ENCODE data around the gene FAM111B. TPM values are rescaled to one million over a fixed set of nuclear protein-coding genes. Genes with fewer than 3 reads are reported as not detected.

FAM111B gene
- total RNA-seq, 1 experiment from 2014 or later = 49.3 TPM

DNA sequence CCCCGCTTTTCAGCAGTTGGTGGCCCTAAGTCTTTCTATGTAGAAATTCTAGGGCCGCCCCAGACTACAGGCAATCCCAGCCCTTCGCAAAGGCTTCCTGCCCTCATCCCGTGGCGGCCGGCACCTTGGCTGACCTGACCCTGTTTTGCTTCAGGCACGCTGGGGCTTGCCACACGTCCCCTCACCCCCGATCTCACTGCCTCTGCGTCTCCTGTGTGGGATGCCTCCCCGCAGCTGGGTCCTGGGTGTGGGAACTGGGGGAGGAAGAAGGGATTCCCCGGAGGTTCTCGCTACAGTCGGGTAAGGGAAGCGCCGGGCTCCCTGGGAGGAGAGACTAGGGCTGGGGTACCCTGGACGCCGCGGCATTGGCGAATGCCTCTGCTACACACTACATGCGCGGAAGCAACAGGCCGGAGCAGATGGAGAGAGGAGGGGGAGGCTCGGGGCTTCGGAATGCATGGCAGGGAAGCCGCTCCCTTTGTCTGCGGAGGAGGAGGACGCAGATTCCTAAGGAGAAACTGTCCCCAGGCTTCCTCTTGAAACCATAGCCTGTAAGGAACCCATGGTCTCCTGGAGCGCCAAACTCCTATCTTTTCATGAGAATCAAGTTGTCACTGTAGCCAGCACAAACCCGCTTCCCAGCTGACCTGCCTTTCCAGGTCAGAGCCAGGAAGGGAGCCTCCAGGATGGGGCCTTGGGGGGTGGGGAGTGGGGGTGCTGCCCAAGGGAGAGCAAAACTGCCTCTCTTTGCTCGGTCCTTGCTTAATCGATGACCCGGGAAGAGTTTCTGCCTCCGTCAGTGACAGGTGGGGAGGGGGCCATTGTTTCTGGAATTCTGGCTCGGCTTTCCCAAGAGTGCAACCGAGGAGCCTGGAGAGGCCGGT, 66.3 kb downstream of the FAM111B start:
- Mint-ChIP-seq H3K27ac (ENCODE audit: unreplicated experiment) (peak overlapping the region; percentile 73), H3K4me1 (ENCODE audit: low read depth, unreplicated experiment) (peaks cover 28% of the 10 kb centered on the region), H3K9me3 (ENCODE audit: unreplicated experiment) (peaks cover 18% of the 10 kb centered on the region), H3K4me3 (ENCODE audit: unreplicated experiment) (peak overlapping the region; percentile 74), H3K27me3 (ENCODE audit: insufficient read depth, unreplicated experiment) (no peaks in the 10 kb centered on the region), H3K36me3 (ENCODE audit: insufficient read depth, unreplicated experiment) (peaks cover 43% of the 10 kb centered on the region)
- BruUV-seq (replicated peaks) = TSS peak; percentile 25
- TF ChIP-seq, protein P1, sequence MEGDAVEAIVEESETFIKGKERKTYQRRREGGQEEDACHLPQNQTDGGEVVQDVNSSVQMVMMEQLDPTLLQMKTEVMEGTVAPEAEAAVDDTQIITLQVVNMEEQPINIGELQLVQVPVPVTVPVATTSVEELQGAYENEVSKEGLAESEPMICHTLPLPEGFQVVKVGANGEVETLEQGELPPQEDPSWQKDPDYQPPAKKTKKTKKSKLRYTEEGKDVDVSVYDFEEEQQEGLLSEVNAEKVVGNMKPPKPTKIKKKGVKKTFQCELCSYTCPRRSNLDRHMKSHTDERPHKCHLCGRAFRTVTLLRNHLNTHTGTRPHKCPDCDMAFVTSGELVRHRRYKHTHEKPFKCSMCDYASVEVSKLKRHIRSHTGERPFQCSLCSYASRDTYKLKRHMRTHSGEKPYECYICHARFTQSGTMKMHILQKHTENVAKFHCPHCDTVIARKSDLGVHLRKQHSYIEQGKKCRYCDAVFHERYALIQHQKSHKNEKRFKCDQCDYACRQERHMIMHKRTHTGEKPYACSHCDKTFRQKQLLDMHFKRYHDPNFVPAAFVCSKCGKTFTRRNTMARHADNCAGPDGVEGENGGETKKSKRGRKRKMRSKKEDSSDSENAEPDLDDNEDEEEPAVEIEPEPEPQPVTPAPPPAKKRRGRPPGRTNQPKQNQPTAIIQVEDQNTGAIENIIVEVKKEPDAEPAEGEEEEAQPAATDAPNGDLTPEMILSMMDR (IDR thresholded peaks at IDR 0.05; ENCODE audit: insufficient read depth in 1 of 2, low read depth in 1 of 2, low read length in 1 of 2, severe bottlenecking in 1 of 2, unreplicated experiment in 1 of 2) = no peak
- intact Hi-C loops (cut with micrococcal nuclease; ENCODE audit: unreplicated experiment) = loop anchor here (10.0 kb wide), 2 partner anchors 381 to 581 kb away; partner anchors contain the start of gene STX3
- H3K36me3 ChIP-seq (ENCODE audit: control insufficient read depth, insufficient read depth, low read length) = peaks cover 6% of the 10 kb centered on the region; the same call in 1 of the 2 replicates
- no peaks in the 10 kb centered on the region for H3K9me3 ChIP-seq
- peaks cover 21% of the 10 kb centered on the region for H3K4me1 ChIP-seq
- ChIA-PET CTCF (interaction anchor here (1.5 to 6.1 kb wide), 4 partner anchors 9 to 66 kb away, joined by 10 to 304 read pairs (median 34); partner anchors contain the start of gene FAM111B), POLR2A (interaction anchor here (0.6 to 3.7 kb wide), 9 partner anchors 9 to 496 kb away, joined by 3 to 69 read pairs (median 7); partner anchors contain the start of genes FAM111B, OSBP and PATL1)
- no peaks in the 10 kb centered on the region for H3K27me3 ChIP-seq (replicated peaks; ENCODE audit: control insufficient read depth, insufficient read depth, low read length)
- peak; percentile 58 to 79 for DNase-seq
- peak overlapping the region; percentile 52 for H3K4me3 ChIP-seq (ENCODE audit: low read depth, low read length)

DNA sequence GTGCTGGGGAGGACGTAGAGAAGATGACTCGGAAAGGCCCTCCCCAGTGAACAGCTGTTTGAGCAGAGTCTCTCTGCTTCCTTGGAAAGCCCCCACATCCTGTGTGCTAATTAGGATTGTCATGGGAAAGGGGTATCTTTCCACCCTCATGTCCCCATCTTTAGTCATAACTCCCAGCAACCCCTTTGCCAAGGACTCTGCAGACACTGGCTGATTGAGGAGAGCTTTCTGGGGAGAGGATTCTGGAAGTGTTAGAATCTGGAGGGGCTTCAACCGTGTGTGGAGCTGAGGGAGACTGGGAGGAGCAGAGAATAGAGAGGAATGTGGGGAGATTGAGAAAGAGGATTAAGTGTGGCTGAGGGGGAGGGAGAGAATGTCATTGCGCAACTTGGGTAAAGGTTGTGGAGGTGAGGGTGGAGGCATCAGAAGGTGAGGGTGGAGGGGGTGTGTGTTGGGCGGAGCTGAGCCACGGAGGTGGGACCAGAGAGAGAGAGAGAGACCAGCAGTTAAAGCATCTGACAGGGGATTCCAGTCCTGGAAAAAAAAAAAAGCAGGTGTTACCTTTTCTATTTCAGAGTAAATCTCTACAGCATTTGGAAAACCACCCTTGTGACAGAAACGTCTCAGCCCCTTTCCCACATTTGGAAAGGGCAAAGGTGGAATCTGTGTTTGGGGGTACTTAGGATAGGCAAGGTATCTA, 67.1 kb downstream of the FAM111B start:
- H3K4me3 ChIP-seq (ENCODE audit: low read depth, low read length) = peak overlapping the region; percentile 52
- H3K36me3 ChIP-seq (ENCODE audit: control insufficient read depth, insufficient read depth, low read length) = peaks cover 6% of the 10 kb centered on the region; the same call in 1 of the 2 replicates
- TSS peak; percentile 99 for BruUV-seq (replicated peaks)
- H3K9me3 ChIP-seq = peaks cover 5% of the 10 kb centered on the region; the same call in 1 of the 2 replicates
- Mint-ChIP-seq H3K4me3 (ENCODE audit: unreplicated experiment) (peak overlapping the region; percentile 74), H3K27ac (ENCODE audit: unreplicated experiment) (peak overlapping the region; percentile 73), H3K36me3 (ENCODE audit: insufficient read depth, unreplicated experiment) (peaks cover 51% of the 10 kb centered on the region), H3K4me1 (ENCODE audit: low read depth, unreplicated experiment) (peaks cover 28% of the 10 kb centered on the region), H3K27me3 (ENCODE audit: insufficient read depth, unreplicated experiment) (no peaks in the 10 kb centered on the region), H3K9me3 (ENCODE audit: unreplicated experiment) (peaks cover 25% of the 10 kb centered on the region)
- H3K4me1 ChIP-seq = peaks cover 21% of the 10 kb centered on the region
- ChIA-PET CTCF (interaction anchor here (1.5 to 6.1 kb wide), 4 partner anchors 8 to 67 kb away, joined by 10 to 304 read pairs (median 34); partner anchors contain the start of gene FAM111B), POLR2A (interaction anchor here (0.6 to 3.7 kb wide), 10 partner anchors 8 to 495 kb away, joined by 3 to 69 read pairs (median 4); partner anchors contain the start of genes FAM111B, OSBP and PATL1)
- intact Hi-C loops (cut with micrococcal nuclease; ENCODE audit: unreplicated experiment) = loop anchor here (1.0 to 10.0 kb wide), 3 partner anchors 12 to 581 kb away; partner anchors contain the start of gene STX3
- no peaks in the 10 kb centered on the region for H3K27me3 ChIP-seq (replicated peaks; ENCODE audit: control insufficient read depth, insufficient read depth, low read length)
- TF ChIP-seq, protein P1 (IDR thresholded peaks at IDR 0.05; ENCODE audit: insufficient read depth in 1 of 2, low read depth in 1 of 2, low read length in 1 of 2, severe bottlenecking in 1 of 2, unreplicated experiment in 1 of 2) = no peak
- peak; percentile 94 to 97 for DNase-seq

All from Caco-2 (cell line).